Measurements from ENCODE around the gene FRMD7.
"Not testable (repeated sequence)": the region's sequence is repeated elsewhere in the genome, so short reads cannot be mapped to it uniquely, and the experiment has no call there.

Gene FRMD7

GRCh38 chrX:132127743-132128142 is at the start of gene FRMD7:
Gene FRMD7, minus strand, starts transcription at chrX:132128020. Its CDS starts 176 bp downstream, at chrX:132127844.
- DNase-seq = no peak

- DNase-seq = no peak
These were observed 45.8 kb upstream of the FRMD7 start for GRCh38 chrX:132173647-132174046.

- no peak for DNase-seq
These were observed 44.1 kb upstream of the FRMD7 start for GRCh38 chrX:132171881-132172280.

DNA sequence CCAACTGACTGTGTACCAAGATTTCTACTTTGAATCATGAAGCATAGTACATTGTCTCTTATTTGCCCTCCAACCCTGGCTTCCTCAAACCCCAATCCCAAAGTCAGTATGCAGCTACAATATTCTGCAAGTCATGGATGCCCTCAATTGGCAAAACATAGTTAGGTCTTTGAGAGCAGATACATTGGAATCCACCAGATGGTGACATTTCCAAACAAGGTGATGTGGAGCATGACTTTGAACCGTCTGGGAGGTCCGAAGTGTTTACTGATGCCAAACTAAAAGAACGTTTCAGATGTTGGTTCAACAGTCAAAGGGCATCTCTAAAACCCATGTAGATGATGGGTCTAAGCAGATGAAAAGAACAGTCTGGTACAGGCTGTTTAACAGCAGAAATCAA is 43.7 kb upstream of the FRMD7 start:
- DNase-seq = no peak

GRCh38 chrX:132169554-132169953 is 41.7 kb upstream of the FRMD7 start:
- peak; percentile 21 for DNase-seq

DNA sequence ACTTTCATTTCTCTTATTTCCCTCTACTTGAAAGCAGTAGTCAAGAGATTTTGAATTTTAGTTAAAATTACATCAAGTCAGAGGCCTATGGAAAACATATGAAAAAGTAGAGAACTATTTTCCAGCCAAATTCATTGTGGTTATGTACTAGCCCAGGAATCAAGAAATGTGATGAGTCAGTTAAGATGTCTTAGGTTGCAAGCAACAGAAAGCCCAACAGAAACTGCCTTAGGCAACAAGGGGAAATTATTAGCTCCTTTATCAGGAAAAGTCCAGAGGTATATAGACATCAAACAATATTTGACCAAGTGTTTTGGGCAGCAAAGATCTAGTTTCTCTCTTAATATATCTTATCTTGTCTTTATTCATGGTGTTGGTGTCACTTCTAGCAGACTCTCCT is 37.8 kb upstream of the FRMD7 start:
- DNase-seq = no peak

DNA sequence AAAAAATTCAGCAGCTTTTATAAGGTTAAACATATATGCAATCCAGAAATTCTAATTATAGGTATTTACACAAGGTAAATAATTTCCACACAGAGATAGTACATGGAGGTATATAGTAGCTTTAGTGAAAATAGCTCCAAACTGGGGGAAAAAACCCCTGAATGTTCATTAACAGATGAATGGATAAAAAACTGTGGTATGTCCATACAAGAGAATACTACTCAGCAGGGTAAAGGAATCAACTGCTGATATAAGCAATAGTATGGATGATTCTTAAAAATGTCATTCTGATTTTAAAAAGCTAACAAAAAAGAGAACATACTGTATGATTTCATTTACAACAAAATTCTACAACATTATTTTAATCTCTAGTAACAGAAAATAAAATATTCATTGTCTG is 37.2 kb upstream of the FRMD7 start:
- DNase-seq = no peak

DNA sequence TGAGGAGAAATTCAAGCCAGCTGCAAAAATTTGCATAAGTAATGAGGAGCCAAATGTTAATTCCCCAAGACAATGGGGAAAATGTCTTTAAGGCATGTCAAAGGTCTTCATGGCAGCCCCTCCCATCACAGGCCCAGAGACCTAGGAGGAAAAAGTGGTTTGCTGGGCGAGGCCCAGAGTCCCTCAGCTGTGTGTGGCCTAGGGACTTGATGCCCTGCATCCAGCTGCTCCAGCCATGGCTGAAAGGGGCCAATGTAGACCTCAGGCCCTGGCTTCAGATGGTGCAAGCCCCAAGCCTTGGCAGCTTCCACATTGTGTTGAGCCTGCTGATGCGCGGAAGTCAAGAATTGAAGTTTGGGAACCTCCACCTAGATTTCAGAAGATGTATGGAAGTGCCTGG is 35.3 kb upstream of the FRMD7 start:
- DNase-seq = not testable (repeated sequence)

DNA sequence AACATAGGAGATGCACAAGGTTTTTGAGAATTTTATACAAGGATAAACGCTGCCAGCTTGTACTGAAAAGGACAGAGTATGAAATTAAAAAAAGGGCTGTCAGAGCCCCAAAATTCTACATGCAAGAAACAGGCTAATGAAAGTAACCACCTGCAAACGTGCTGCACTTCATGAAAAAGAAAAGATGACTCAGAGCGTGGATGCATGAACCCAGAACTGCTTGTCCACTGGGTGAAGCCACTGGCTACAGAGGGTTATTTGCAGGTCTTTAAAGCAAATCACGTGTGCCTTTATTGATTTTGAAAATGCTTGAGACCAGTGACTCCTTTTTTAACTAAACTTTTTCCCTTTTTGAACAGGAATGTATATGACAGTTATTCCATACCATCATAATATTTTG is 25.3 kb upstream of the FRMD7 start:
- DNase-seq = no peak

DNA sequence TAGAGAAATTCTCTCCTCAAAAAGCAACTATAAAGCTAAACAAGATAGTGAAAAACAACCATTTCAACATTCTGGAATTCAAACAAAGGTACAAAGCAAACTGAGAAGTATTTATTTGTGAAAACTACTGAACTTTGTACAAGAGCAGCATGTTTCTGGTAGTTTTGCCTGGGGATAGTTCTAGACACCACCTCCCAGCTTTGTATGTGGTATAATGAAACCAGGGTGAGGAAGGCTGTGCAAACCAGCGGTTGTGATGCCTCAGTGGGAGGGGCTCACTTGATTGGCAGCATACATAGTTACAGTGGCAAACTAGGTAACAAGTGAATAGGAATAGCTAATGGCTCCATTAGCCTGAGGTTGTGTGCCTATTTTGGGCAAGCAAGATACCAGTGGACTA is 18.6 kb upstream of the FRMD7 start:
- no peak for DNase-seq

GRCh38 chrX:132144061-132144460 is 16.2 kb upstream of the FRMD7 start:
- DNase-seq = no peak

GRCh38 chrX:132125906-132126305 is 1.9 kb downstream of the FRMD7 start:
- no peak for DNase-seq

- DNase-seq = no peak
These were observed 6.9 kb downstream of the FRMD7 start for GRCh38 chrX:132120913-132121312.

- DNase-seq = no peak
These were observed 7.9 kb downstream of the FRMD7 start for GRCh38 chrX:132119821-132120515.

GRCh38 chrX:132119283-132119682 is 8.5 kb downstream of the FRMD7 start:
- DNase-seq = no peak

DNA sequence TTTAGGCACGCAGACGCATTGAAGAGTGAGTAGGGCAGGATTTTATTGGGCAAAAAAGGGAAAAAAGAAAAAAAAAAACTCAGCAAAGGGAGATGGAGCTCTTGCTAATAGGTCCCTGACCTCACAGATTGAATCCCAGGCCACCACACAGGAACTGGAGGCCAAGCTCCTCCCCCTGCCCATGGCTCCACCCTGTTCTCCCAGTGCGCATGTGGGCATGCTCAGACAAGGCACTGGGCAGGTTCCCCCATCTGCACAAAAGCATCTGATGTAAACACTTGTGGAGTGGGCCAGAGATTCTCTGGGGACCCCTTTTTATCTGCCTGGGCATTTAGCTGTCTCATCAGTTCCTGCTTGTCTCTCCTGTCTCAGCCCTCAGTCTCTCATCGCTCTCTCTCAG is 9.5 kb downstream of the FRMD7 start:
- no peak for DNase-seq

DNA sequence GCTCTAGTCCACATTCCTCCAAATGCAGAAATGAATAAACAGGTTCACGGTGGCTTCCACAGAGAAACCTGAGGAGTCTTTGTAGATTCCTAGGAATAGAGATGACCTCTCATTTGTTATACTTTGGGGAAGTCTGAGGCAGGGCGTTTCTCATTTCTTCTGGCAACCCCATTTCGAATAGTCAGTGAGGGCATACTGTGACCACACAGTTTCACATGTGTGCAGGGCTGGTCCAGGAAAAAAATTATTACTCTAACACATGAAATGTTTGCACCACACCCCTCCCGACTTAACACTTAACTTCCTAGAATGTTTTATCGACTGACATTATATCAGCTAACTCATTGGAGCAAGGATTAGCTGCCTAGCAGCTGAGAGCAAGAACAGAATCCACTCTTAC is 12.0 kb downstream of the FRMD7 start:
- DNase-seq = no peak

- peak; percentile 67 for DNase-seq
These were observed 13.2 kb downstream of the FRMD7 start for GRCh38 chrX:132114607-132115006.

- no peak for DNase-seq
These were observed 20.5 kb downstream of the FRMD7 start for GRCh38 chrX:132107291-132107690.

DNA sequence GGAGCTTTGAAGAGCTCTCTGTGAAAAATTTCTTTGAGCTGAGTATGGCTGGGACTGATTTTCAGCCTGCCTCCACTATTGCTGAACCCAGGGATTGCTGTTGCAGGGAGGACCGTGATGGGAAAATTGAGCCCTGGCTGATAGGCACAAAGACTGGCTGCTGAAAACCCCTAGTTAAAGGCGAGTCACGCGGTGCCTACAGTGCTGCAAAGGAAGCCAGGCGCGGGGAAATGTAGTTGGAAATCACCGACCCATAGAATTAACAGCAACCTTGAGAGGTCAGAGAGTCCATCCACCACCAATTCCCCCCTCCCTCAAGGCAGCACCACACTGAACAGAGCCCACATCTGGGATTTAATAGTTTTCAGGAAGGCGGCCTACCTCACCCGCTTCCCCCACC is 26.0 kb downstream of the FRMD7 start:
- no peak for DNase-seq

- DNase-seq = no peak
These were observed 26.6 kb downstream of the FRMD7 start for GRCh38 chrX:132101206-132101605.

DNA sequence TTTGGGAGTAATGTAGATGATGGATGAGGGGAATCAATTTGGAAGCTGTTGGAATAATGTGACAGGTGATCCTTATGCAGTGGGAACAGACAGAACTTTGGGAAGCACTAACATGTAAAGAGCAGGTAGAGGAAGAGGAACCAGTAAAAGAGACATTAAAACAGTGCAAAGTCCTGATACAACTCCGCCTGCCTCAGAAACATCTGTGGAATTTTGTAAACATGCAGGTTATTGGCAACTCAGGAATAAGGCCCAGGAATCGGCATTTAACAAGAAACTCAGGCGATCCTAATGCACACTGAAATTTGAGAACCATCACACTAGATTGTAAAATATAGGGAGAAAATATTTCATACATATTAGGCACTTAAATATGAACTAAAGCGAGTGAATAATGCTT is 29.1 kb downstream of the FRMD7 start:
- DNase-seq = not testable (repeated sequence)

GRCh38 chrX:132094164-132094563 is 33.7 kb downstream of the FRMD7 start:
- no peak for DNase-seq

- DNase-seq = no peak
These were observed 34.5 kb downstream of the FRMD7 start for GRCh38 chrX:132093239-132093860.
